Memory B cell (primary cell): ENCODE results near the gene ERBB3.
"Not testable (repeated sequence)": the region's sequence is repeated elsewhere in the genome, so short reads cannot be mapped to it uniquely, and the experiment has no call there.

Experiments
- ATAC-seq: fragments of 150-1000 bp; cut with Tn5 transposase; 2 replicates; pipeline ENCODE4 v1.10.0; 2021; ENCODE audit warnings: low read depth, mild to moderate bottlenecking, moderate library complexity
- DNase-seq, 2 donors: peaks; one replicate each; pipeline ENCODE4 v3.0.0; 2022; ENCODE audit warnings: low spot score in 2 of 2
- H3K27ac Mint-ChIP-seq: one replicate; pipeline ENCODE4 v1.8.0; 2022; ENCODE audit warnings: mild to moderate bottlenecking, moderate library complexity, mixed read lengths
- H3K27me3 Mint-ChIP-seq: one replicate; pipeline ENCODE4 v1.8.0; 2022; ENCODE audit warnings: mixed read lengths
- H3K36me3 Mint-ChIP-seq: one replicate; pipeline ENCODE4 v1.8.0; 2022; ENCODE audit warnings: mild to moderate bottlenecking, mixed read lengths
- H3K4me1 Mint-ChIP-seq: one replicate; pipeline ENCODE4 v1.8.0; 2022; ENCODE audit warnings: mixed read lengths
- H3K4me3 Mint-ChIP-seq: one replicate; pipeline ENCODE4 v1.8.0; 2022; ENCODE audit warnings: mild to moderate bottlenecking, moderate library complexity, mixed read lengths
- H3K9me3 Mint-ChIP-seq: one replicate; pipeline ENCODE4 v1.8.0; 2022; ENCODE audit warnings: mixed read lengths

The ERBB3 gene

GRCh38 chr12:56079723-56080555 is at the start of gene ERBB3:
ERBB3 (plus strand) TSS chr12:56080165; CDS start chr12:56080301, 136 bp downstream.
- DNase-seq = peak in 1 of 2 donors; percentile 38
- H3K27ac Mint-ChIP-seq = no peak within 1 kb of the TSS

DNA sequence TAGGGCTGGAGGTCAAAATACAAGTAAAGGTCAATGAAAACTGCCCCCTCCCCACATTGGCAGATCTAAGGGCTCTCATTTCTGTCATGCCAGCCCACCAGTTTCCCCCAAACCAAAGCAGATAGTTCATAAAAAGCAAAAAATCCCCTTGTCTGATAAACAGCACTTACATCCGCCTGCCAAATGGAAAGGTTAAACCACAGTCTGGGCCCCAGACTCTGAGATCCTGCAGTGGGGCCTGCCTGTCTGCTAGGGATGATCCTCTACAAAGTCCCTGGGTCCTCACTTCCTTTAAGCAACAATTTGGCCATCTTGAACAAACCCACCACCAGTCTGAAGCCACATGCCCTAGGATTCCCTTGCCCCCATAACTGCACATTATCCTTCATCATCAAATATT is 48.0 kb upstream of the ERBB3 start:
- H3K27me3 Mint-ChIP-seq = no peaks in the 10 kb centered on the region
- no peak overlapping the region for H3K27ac Mint-ChIP-seq
- DNase-seq (no peak), ATAC-seq (no peak)
- H3K4me1 Mint-ChIP-seq = no peaks in the 10 kb centered on the region
- H3K9me3 Mint-ChIP-seq = no peaks in the 10 kb centered on the region
- H3K4me3 Mint-ChIP-seq = no peak overlapping the region
- peaks cover 14% of the 10 kb centered on the region for H3K36me3 Mint-ChIP-seq

More at GRCh38 chr12:56079723-56080555, at the start of gene ERBB3:
- Mint-ChIP-seq H3K4me1 (no peaks in the 10 kb centered on the region), H3K4me3 (peak within 1 kb of the TSS; percentile 83), H3K27me3 (peaks cover 6% of the 10 kb centered on the region), H3K36me3 (no peaks in the 10 kb centered on the region), H3K9me3 (no peaks in the 10 kb centered on the region)
- ATAC-seq = peak; percentile 62

DNA sequence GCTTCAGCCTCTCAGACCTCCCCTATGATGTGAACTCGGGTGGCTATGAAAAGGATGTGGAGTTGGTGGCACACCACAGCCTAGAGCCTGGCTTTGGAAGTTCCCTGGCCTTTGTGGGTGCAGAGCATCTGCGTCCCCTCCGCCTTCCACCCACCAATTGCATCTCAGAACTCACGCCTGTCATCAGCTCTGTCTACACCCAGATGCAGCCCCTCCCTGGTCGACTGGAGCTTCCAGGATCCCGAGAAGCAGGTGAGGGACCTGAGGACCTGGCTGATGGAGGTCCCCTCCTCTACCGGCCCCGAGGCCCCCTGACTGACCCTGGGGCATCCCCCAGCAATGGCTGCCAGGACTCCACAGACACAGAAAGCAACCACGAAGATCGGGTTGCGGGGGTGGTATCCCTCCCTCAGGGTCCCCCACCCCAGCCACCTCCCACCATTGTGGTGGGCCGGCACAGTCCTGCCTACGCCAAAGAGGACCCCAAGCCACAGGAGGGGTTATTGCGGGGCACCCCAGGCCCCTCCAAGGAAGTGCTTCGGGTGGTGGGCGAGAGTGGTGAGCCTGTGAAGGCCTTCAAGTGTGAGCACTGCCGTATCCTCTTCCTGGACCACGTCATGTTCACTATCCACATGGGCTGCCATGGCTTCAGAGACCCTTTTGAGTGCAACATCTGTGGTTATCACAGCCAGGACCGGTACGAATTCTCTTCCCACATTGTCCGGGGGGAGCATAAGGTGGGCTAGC is 45.2 kb upstream of the ERBB3 start:
- H3K27me3 Mint-ChIP-seq = no peaks in the 10 kb centered on the region
- peaks cover 11% of the 10 kb centered on the region for H3K36me3 Mint-ChIP-seq
- no peak overlapping the region for H3K4me3 Mint-ChIP-seq
- no peak for DNase-seq
- H3K27ac Mint-ChIP-seq = no peak overlapping the region
- ATAC-seq = no peak
- H3K4me1 Mint-ChIP-seq = no peaks in the 10 kb centered on the region
- no peaks in the 10 kb centered on the region for H3K9me3 Mint-ChIP-seq

- DNase-seq (no peak), ATAC-seq (no peak)
- no peaks in the 10 kb centered on the region for H3K27me3 Mint-ChIP-seq
- peaks cover 12% of the 10 kb centered on the region for H3K36me3 Mint-ChIP-seq
- H3K4me3 Mint-ChIP-seq = no peak overlapping the region
- no peaks in the 10 kb centered on the region for H3K9me3 Mint-ChIP-seq
- H3K4me1 Mint-ChIP-seq = peaks cover 5% of the 10 kb centered on the region
- H3K27ac Mint-ChIP-seq = no peak overlapping the region
Measured at GRCh38 chr12:56037161-56037560, 42.8 kb upstream of the ERBB3 start.

GRCh38 chr12:56038022-56038655 is 41.8 kb upstream of the ERBB3 start:
- Mint-ChIP-seq H3K36me3 (peaks cover 15% of the 10 kb centered on the region), H3K4me3 (no peak overlapping the region), H3K27ac (no peak overlapping the region), H3K9me3 (no peaks in the 10 kb centered on the region), H3K27me3 (no peaks in the 10 kb centered on the region), H3K4me1 (peaks cover 11% of the 10 kb centered on the region)
- ATAC-seq (no peak), DNase-seq (no peak)

DNA sequence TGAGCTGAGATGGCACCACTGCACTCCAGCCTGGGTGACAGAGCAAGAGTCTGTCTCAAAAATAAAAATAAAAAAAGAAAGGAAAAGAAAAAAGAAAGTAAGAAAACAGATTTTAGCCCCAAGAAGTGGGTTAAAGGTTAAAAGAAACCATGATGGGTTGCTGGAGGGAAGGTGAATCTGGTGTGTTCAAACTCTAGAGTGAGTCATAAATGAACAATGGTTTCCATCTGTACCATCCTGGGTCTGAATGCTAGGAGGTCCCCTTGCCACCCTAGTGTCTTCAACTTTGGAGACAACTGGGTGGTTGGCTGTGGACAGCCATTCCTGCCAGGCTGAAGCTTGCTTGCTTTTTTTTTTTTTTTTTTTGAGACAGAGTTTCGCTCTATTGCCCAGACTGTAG is 39.8 kb upstream of the ERBB3 start:
- H3K4me1 Mint-ChIP-seq = peaks cover 13% of the 10 kb centered on the region
- peaks cover 20% of the 10 kb centered on the region for H3K36me3 Mint-ChIP-seq
- no peak overlapping the region for H3K27ac Mint-ChIP-seq

GRCh38 chr12:56040963-56041551 is 38.9 kb upstream of the ERBB3 start:
- peak overlapping the region; percentile 93 for H3K27ac Mint-ChIP-seq
- peaks cover 16% of the 10 kb centered on the region for H3K36me3 Mint-ChIP-seq
- H3K4me3 Mint-ChIP-seq = peak overlapping the region; percentile 93
- H3K4me1 Mint-ChIP-seq = peaks cover 13% of the 10 kb centered on the region
- DNase-seq (no peak), ATAC-seq (no peak)
- H3K9me3 Mint-ChIP-seq = no peaks in the 10 kb centered on the region
- no peaks in the 10 kb centered on the region for H3K27me3 Mint-ChIP-seq

More for the DNA sequence above, 39.8 kb upstream of the ERBB3 start:
- ATAC-seq (no peak), DNase-seq (no peak)
- no peak overlapping the region for H3K4me3 Mint-ChIP-seq
- no peaks in the 10 kb centered on the region for H3K27me3 Mint-ChIP-seq
- no peaks in the 10 kb centered on the region for H3K9me3 Mint-ChIP-seq

GRCh38 chr12:56041552-56042429 is 38.2 kb upstream of the ERBB3 start, which contains the start of gene RPS26:
RPS26 (plus strand) TSS chr12:56041918; CDS start chr12:56042167, 249 bp downstream.
- peak within 1 kb of the TSS; percentile 93 for H3K4me3 Mint-ChIP-seq
- peak; percentile 93 for ATAC-seq
- peak within 1 kb of the TSS; percentile 93 for H3K27ac Mint-ChIP-seq
- no peaks in the 10 kb centered on the region for H3K27me3 Mint-ChIP-seq
- H3K9me3 Mint-ChIP-seq = no peaks in the 10 kb centered on the region
- DNase-seq = peak; percentile 84 to 91
- H3K36me3 Mint-ChIP-seq = peaks cover 15% of the 10 kb centered on the region
- H3K4me1 Mint-ChIP-seq = peaks cover 16% of the 10 kb centered on the region

DNA sequence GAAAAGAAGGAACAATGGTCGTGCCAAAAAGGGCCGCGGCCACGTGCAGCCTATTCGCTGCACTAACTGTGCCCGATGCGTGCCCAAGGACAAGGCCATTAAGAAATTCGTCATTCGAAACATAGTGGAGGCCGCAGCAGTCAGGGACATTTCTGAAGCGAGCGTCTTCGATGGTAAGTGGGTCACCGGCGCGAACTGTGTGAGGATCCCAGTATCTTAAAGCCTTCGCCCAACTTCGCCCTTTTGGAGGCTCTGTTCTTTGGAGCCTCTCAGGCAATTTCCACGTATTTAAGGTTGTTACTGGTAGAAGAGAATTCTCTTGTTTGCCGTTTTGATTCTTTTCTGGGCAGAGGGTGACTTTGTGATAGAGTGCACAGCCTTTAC is 37.5 kb upstream of the ERBB3 start:
- not testable (repeated sequence) for ATAC-seq

DNA sequence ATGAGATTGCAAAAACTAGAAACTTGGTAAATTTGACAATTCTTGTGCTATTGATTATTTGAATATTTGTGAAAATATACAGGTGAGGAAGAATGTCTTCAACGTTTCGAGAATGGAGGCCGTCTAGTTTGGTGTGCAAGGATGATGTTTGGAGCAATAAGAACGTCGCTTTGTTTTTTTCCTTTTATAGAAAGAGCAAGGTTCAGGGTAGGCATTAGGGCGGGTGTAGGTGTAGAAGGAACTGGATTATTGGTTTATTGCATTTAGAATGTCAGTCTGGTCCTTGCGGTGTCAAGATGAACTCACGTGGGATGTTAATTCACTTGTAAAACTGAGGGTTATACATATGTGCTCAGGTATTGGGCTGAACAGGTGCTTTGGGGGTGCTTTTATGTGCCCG is 37.1 kb upstream of the ERBB3 start:
- Mint-ChIP-seq H3K4me1 (peaks cover 16% of the 10 kb centered on the region), H3K36me3 (peaks cover 13% of the 10 kb centered on the region), H3K27me3 (no peaks in the 10 kb centered on the region), H3K27ac (peak overlapping the region; percentile 93), H3K4me3 (peak overlapping the region; percentile 93), H3K9me3 (no peaks in the 10 kb centered on the region)
- no peak for DNase-seq
- ATAC-seq = no peak

More for the DNA sequence above, 37.5 kb upstream of the ERBB3 start:
- not testable (repeated sequence) for H3K27me3 Mint-ChIP-seq, DNase-seq, H3K9me3 Mint-ChIP-seq
- Mint-ChIP-seq H3K4me3 (peak overlapping the region; percentile 93), H3K36me3 (peaks cover 13% of the 10 kb centered on the region), H3K27ac (peak overlapping the region; percentile 93), H3K4me1 (peaks cover 16% of the 10 kb centered on the region)

GRCh38 chr12:56046027-56046780 is 33.8 kb upstream of the ERBB3 start:
- H3K4me1 Mint-ChIP-seq = peaks cover 16% of the 10 kb centered on the region
- DNase-seq = no peak
- no peaks in the 10 kb centered on the region for H3K9me3 Mint-ChIP-seq
- H3K27me3 Mint-ChIP-seq = no peaks in the 10 kb centered on the region
- H3K36me3 Mint-ChIP-seq = peaks cover 13% of the 10 kb centered on the region
- no peak overlapping the region for H3K4me3 Mint-ChIP-seq
- ATAC-seq = no peak
- peak overlapping the region; percentile 82 for H3K27ac Mint-ChIP-seq

DNA sequence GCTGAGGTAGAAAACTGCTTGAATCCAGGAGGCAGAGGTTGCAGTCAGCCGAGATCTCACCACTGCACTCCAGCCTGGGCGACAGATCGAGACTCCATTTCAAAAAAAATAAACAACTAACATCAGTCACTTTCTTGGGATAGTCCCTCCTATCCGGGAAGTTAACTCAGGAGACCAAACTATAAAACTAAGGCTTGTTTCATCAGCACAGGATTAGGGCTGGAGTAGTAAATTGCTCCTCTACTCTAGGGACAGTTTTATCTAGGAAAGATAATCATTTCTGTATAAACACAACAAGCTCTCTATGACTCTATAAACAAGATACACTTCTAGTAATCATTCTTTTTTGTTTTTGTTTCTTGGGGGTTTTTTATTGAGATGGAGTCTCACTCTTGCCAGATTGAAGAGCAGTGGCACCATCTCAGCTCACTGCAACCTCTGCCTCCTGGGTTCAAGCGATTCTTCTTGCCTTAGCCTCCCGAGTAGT is 26.5 kb upstream of the ERBB3 start:
- no peak for DNase-seq
- ATAC-seq = no peak
- H3K9me3 Mint-ChIP-seq = no peaks in the 10 kb centered on the region
- H3K27ac Mint-ChIP-seq = no peak overlapping the region
- H3K36me3 Mint-ChIP-seq = peaks cover 2% of the 10 kb centered on the region
- H3K4me3 Mint-ChIP-seq = no peak overlapping the region
- H3K4me1 Mint-ChIP-seq = no peaks in the 10 kb centered on the region
- no peaks in the 10 kb centered on the region for H3K27me3 Mint-ChIP-seq
